Endothelial cell of hepatic sinusoid (primary cell): ENCODE data around the gene VSTM5.
"Not testable (repeated sequence)": the region's sequence is repeated elsewhere in the genome, so short reads cannot be mapped to it uniquely, and the experiment has no call there.

Experiments used
- in situ Hi-C: cut with HindIII; loops from 2 replicates; pipeline ENCODE4 v1.10.0; 2017; ENCODE audit warnings: low sequenced_read_pairs

VSTM5 gene, protein sequence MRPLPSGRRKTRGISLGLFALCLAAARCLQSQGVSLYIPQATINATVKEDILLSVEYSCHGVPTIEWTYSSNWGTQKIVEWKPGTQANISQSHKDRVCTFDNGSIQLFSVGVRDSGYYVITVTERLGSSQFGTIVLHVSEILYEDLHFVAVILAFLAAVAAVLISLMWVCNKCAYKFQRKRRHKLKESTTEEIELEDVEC

DNA sequence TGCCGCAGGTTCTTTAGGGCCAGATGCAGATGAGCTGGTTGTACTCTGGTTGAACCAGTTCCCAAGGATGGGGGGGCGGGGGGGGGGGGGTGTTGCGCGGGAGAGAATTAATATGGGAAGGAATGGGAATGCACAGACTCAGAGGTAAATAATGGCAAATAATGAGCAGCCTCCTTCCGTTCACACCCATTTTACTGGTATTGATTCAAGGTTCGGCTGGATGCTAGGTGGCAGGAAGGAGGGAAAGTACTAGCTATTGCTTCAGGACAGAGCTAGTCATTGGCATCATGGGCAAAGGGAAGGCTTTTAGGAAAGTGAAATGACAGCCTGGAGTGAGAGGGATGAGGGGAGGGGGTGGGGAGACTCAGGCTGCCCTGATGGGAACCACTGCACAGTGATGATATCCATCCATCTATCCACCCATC is at the start of gene VSTM5:
Gene VSTM5 (minus strand): TSS at position 25 of the 425 bp plus-strand sequence. CDS start 116 bp downstream, outside the sequence.
- in situ Hi-C loops = no loop called here

- in situ Hi-C loops = loop anchor here (25.0 kb wide), 1 partner anchor 542 kb away; no protein-coding TSS in a partner anchor
Measured at GRCh38 chr11:93895106-93895862, 44.9 kb upstream of the VSTM5 start.

- in situ Hi-C loops = loop anchor here (25.0 kb wide), 1 partner anchor 547 kb away; no protein-coding TSS in a partner anchor
Measured at GRCh38 chr11:93890391-93891051, 40.1 kb upstream of the VSTM5 start.

DNA sequence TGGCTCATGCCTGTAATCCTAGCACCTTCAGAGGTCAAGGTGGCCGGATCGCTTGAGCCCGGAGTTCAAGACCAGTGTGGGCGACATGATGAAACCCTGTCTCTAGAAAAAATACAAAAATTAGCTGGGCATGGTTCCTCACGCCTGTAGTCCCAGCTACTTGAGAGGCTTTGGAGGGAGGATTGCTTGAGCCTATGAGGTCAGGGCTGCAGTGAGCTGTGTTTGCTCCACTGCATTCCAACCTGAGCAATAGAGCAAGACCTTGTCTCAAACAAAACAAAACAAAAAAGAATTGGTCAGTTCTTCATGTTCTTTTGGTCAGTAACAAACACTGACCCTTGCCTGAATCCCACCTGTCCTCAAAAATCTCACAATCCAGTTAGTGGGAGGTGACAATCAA is 36.7 kb upstream of the VSTM5 start:
- in situ Hi-C loops = loop anchor here (25.0 kb wide), 1 partner anchor 550 kb away; no protein-coding TSS in a partner anchor

- in situ Hi-C loops = loop anchor here (25.0 kb wide), 1 partner anchor 558 kb away; no protein-coding TSS in a partner anchor
Measured at GRCh38 chr11:93879114-93879513, 28.7 kb upstream of the VSTM5 start.

- in situ Hi-C loops = loop anchor here (25.0 kb wide), 1 partner anchor 562 kb away; no protein-coding TSS in a partner anchor
Measured at GRCh38 chr11:93875637-93876036, 25.2 kb upstream of the VSTM5 start.

DNA sequence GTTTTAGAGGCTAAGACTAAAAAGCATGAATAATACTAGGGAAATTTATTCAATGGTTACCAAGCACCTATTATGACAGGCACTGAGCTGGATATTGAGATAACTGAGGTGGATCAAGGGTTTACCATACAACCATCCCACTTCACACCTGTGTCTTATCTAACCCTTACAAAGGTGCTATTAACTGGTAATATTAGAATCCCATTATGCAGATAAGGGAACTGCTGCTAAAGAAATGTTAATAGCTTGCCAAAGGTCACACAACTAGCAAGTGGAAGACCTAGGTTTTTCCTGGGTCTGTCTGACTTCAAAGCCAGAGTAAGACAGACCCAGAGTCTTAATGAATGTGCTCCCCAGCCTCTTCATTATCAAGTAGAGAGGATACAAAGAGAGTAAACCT is 21.1 kb upstream of the VSTM5 start:
- in situ Hi-C loops = no loop called here

- in situ Hi-C loops = no loop called here
Measured at GRCh38 chr11:93870616-93871015, 20.2 kb upstream of the VSTM5 start.

GRCh38 chr11:93869830-93870229 is 19.4 kb upstream of the VSTM5 start:
- in situ Hi-C loops = no loop called here

- in situ Hi-C loops = not testable (repeated sequence)
Measured at GRCh38 chr11:93868404-93868803, 18.0 kb upstream of the VSTM5 start.

GRCh38 chr11:93861808-93862207 is 11.4 kb upstream of the VSTM5 start:
- in situ Hi-C loops = loop anchor here (5.0 kb wide), 1 partner anchor 65 kb away; no protein-coding TSS in a partner anchor

- in situ Hi-C loops = no loop called here
Measured at GRCh38 chr11:93858121-93858775, 7.8 kb upstream of the VSTM5 start.

DNA sequence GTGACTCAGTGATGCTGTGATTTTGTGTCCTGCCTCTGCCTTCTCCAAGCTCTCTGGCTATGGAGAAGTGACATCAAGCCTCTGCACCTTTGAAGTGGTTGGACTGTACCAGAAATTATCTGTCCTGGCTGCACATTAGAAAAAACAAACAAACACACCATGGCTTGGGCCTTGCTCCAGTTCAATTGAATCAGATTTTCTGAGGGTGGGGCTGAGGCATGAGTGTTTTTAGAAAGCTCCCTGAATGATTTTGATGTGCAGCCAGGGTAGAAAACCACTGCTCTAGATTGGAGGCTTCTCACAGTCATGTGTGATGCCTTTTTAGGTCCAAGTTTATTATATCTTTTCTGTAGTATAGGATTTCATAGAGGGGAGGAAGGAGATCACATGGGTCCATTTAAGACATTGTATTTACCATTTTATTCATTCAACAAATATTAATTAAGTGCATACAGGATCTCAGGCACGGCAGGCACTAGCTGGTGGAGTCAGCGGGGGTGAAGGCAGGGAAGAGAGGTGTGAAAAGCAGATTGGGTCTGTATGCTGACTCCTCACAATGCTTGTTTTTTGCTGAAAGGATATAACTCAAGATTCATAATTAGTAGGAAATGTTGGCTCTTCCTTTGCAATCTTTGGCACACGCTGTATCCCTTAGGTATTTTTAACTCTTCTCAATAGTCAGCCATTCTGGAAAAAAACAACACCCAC is 7.1 kb upstream of the VSTM5 start:
- in situ Hi-C loops = no loop called here

- in situ Hi-C loops = no loop called here
Measured at GRCh38 chr11:93852242-93852641, 1.8 kb upstream of the VSTM5 start.

DNA sequence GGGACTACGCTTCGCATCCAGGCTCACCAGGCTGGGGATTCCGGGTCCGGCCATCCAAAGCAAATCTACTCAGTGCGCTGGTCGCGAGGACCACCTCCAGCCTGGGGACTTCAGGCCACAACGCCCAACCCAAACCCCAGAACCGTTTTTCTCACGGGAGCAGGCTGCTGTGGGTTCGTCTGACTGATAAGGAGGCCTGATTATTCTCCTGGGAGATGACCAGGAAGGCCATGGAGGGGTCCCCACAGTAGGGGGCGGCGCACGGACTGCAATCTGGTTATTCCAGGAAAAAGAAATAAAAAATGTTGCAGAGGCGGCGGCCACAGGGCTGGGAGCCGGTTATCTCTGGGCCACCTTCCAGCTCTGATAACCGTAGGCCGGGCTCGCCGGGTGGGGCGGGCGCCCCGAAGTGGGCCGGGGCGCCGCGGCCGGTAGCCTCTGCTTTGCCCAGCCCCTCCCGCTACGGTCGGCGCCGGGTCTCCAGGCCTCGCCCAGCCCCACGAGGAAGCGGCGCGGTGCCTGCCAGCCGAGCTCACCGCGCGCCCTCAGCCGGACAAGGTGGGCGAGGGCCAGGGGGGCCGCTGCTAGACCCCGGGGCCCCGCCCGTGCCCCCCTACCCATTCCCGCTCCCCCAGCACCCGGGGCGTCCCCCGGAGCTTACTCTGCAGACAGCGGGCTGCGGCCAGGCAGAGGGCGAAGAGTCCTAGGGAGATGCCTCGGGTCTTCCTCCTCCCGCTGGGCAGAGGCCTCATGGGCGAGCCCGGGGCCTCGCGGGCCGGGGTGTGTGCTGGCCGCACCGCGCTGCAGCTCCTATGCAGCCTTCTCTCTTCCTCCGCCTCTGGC is 446 bp downstream of the VSTM5 start:
- in situ Hi-C loops = no loop called here

- in situ Hi-C loops = no loop called here
Measured at GRCh38 chr11:93849201-93849600, 1.2 kb downstream of the VSTM5 start.

DNA sequence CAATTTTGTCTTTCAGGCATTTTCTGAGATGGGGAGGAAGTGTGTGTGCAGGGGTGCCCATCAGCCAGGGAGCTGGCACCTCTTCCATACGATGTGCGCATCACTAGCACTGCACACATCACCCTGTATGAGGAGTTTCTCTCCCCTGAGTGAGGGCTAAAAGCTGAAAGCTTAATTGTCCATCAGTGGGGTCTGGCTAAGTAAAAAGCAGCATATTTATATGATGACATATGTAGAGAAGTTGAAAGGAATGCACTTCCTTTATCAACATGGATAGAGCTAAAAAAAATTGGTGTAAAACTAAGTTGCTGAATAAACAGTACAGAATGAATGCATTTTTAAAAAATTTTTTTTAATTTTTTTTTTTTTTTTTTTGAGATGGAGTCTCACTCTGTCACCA is 4.0 kb downstream of the VSTM5 start:
- in situ Hi-C loops = no loop called here

DNA sequence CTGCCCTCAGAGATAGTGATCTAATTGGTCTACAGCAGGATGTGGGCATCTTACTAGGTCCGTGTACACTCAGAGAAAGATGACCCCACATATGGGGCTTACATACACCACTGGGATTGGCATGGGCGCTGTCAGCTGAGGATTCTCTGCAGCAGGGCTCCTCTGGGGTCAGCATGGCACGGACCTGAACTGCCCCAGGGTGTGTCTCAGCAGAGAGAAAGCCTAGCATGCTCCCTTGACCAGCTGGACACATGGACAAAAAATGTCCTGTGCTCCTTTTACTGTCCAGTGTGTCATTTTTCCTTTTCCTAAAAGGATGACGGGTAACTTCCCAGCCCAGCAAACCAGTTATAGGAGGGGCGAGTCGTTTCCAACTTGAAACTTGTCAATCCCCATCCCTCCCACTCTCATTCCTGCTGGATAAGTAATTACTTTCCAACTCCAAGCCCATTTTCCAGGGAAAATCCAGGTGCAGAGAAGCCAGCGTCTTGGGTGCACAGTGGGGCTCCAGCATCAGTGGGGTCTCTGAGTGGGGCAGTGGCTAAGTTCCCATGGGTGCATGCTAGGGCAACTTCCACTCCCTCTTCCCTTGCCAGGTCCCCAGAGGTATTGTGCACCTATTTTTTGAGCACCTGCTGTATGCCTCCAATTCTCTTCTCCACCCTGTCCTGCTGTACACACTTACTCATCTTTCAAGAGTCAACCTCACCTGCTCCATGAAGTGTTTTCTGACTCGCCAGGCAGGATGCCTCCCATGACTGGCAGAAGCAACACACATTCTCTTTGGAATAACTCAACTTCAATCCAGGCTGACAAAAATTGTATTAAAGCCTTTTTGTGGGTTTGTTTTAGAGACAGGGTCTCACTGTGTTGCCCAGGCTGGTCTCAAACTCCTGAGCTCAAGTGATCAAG is 5.0 kb downstream of the VSTM5 start:
- in situ Hi-C loops = no loop called here
